Panc1 (cell line): ENCODE measurements around the gene ADIG. TPM values are rescaled to one million over a fixed set of nuclear protein-coding genes. Genes with fewer than 3 reads are reported as not detected.

Experiments
- ATAC-seq: fragments of 200-7000 bp; cut with Tn5 transposase; 2 replicates; pipeline ENCODE4 v1.9.1; 2020; ENCODE audit warnings: mild to moderate bottlenecking, moderate library complexity
- BruUV-seq: library from RNA; stranded (reverse); fragments of 400-500 nt; replicated peaks from 2 replicates; lab custom pipeline; 2021; lab: Mats Ljungman, UMichigan
- CTCF ChIA-PET: fragments of 300-600 bp; sonication (Branson Sonifier 250); formaldehyde crosslinking; loops from one replicate; lab custom pipeline; 2022; ENCODE audit warnings: antibody characterized with exemption; lab: Charles Lee
- POLR2A ChIA-PET: fragments of 300-600 bp; sonication (Branson Sonifier 250); formaldehyde crosslinking; loops from one replicate; lab custom pipeline; 2022; ENCODE audit warnings: antibody characterized with exemption; lab: Charles Lee
- DNase-seq: peaks from one replicate; pipeline ENCODE4 v3.0.0-alpha.2; 2010; ENCODE audit warnings: low read depth, low spot score
- H3K27ac ChIP-seq: 2 replicates; pipeline ENCODE4 v1.5.1; 2011; ENCODE audit warnings: mild to moderate bottlenecking, low read length, inconsistent platforms
- H3K27me3 ChIP-seq: fragments of 200-500 bp; sonication (Bioruptor generic); 2 replicates; pipeline ENCODE4 v1.6.0; 2014; ENCODE audit warnings: low read length, inconsistent platforms; ENCODE audit not compliant: control insufficient read depth, insufficient read depth
- H3K36me3 ChIP-seq: fragments of 200-500 bp; sonication (Bioruptor generic); 2 replicates; pipeline ENCODE4 v1.5.1; 2014; ENCODE audit warnings: inconsistent platforms, mild to moderate bottlenecking, low read length, moderate library complexity; ENCODE audit not compliant: control insufficient read depth, insufficient read depth
- H3K4me1 ChIP-seq: 2 replicates; pipeline ENCODE4 v1.5.1; 2011; ENCODE audit warnings: inconsistent platforms, mild to moderate bottlenecking, low read length, moderate library complexity; ENCODE audit not compliant: control insufficient read depth, insufficient read depth
- H3K4me3 ChIP-seq, 2 experiments: 2 replicates each; pipeline ENCODE4 v1.5.1; 2011 to 2012; ENCODE audit warnings: low read depth in 2 of 2, low read length in 2 of 2, mild to moderate bottlenecking in 2 of 2, inconsistent platforms in 1 of 2, moderate library complexity in 1 of 2
- H3K9me3 ChIP-seq: fragments of 200-500 bp; sonication (Bioruptor generic); 2 replicates; pipeline ENCODE4 v1.5.1; 2014; ENCODE audit warnings: low read depth, mild to moderate bottlenecking, inconsistent platforms, low read length, moderate library complexity; ENCODE audit not compliant: control insufficient read depth, insufficient read depth
- POLR2AphosphoS5 ChIP-seq: IDR thresholded peaks from 2 replicates; pipeline ENCODE4 v1.6.1; 2012; ENCODE audit warnings: mild to moderate bottlenecking, low read depth, low read length, moderate library complexity
- SIN3A ChIP-seq: IDR thresholded peaks from 2 replicates; pipeline ENCODE4 v1.6.1; 2012; ENCODE audit warnings: low read depth, mild to moderate bottlenecking, low read length, moderate library complexity, borderline replicate concordance; ENCODE audit not compliant: insufficient read depth
- TCF7L2 ChIP-seq: IDR thresholded peaks from 2 replicates; pipeline ENCODE4 v1.6.1; 2011; ENCODE audit warnings: mild to moderate bottlenecking, low read depth, low read length, inconsistent platforms
- in situ Hi-C: cut with HindIII; loops from 2 replicates; pipeline ENCODE4 v1.10.0; 2016; ENCODE audit warnings: low sequenced_read_pairs, low pct_unique_long_range_greater_than_20kb
- intact Hi-C: fragments of 100-400 bp; cut with micrococcal nuclease; formaldehyde crosslinking; loops from one replicate; pipeline ENCODE4 v1.10.0; 2022; ENCODE audit not compliant: unreplicated experiment
- total RNA-seq: library from RNA; stranded (reverse); gene quantifications from one replicate; pipeline ENCODE4 v1.2.1, GENCODE V29; 2021; ENCODE audit not compliant: unreplicated experiment
- TF ChIP-seq, protein P1 (sequence below), 2 experiments: IDR thresholded peaks; 2 replicates each; pipeline ENCODE4 v1.6.1; 2011 to 2012; ENCODE audit warnings: low read depth in 2 of 2, control low read depth in 1 of 2, low read length in 1 of 2, mild to moderate bottlenecking in 1 of 2, moderate library complexity in 1 of 2; ENCODE audit not compliant: insufficient read depth in 1 of 2
- TF ChIP-seq, protein P2 (sequence below): fragments of 450-650 bp; IDR thresholded peaks from 2 replicates; pipeline ENCODE4 v1.5.1; 2017; ENCODE audit warnings: mild to moderate bottlenecking

ADIG gene
- total RNA-seq, 1 experiment from 2014 or later = not detected

DNA sequence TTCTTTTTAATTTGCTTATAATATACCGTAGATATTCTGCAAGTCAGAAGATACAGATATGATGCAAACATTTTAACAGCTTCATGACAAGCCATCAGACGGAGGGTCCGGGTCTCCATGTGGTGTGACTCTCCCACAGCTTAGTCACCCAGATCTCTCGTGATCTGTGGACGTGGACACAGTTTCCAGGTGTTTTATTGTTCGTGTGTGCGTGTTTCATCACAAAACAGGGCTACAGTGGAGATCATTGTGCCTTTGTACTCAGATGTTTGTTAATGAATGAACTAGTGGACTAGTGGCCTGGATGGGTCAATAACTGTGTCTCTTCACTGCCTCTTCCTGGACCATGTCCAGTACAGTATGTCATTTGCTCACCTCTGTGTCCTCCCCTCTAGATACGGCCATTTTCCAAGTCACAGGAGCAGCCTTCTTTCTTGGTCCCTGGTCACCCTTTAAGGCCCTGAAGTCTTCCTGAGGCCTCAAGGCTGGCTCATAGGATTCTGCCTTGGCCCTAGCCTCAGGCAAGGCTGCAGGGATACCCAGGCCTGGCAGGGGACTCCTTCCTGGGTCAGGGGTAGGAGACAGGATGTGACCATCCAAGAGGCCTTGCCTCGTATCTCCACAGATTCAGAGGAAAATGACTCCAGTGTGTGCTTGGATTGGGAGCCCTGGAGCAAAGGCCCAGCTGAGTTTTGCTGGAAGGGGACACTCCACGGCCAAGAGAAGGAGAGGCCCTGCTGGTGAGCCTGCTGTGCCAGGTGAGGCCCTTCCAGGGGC lies 4.6 kb downstream of the ADIG start:
- no peak for DNase-seq
- ATAC-seq = no peak
- Histone ChIP-seq H3K4me1 (no peaks in the 10 kb centered on the region), H3K27ac (no peak overlapping the region), H3K36me3 (no peaks in the 10 kb centered on the region), H3K9me3 (no peaks in the 10 kb centered on the region), H3K27me3 (no peaks in the 10 kb centered on the region), H3K4me3 (no peak overlapping the region)
- TF ChIP-seq SIN3A = no peak
- TF ChIP-seq, protein P1, sequence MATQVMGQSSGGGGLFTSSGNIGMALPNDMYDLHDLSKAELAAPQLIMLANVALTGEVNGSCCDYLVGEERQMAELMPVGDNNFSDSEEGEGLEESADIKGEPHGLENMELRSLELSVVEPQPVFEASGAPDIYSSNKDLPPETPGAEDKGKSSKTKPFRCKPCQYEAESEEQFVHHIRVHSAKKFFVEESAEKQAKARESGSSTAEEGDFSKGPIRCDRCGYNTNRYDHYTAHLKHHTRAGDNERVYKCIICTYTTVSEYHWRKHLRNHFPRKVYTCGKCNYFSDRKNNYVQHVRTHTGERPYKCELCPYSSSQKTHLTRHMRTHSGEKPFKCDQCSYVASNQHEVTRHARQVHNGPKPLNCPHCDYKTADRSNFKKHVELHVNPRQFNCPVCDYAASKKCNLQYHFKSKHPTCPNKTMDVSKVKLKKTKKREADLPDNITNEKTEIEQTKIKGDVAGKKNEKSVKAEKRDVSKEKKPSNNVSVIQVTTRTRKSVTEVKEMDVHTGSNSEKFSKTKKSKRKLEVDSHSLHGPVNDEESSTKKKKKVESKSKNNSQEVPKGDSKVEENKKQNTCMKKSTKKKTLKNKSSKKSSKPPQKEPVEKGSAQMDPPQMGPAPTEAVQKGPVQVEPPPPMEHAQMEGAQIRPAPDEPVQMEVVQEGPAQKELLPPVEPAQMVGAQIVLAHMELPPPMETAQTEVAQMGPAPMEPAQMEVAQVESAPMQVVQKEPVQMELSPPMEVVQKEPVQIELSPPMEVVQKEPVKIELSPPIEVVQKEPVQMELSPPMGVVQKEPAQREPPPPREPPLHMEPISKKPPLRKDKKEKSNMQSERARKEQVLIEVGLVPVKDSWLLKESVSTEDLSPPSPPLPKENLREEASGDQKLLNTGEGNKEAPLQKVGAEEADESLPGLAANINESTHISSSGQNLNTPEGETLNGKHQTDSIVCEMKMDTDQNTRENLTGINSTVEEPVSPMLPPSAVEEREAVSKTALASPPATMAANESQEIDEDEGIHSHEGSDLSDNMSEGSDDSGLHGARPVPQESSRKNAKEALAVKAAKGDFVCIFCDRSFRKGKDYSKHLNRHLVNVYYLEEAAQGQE (IDR thresholded peaks at IDR 0.05; ENCODE audit: insufficient read depth in 1 of 2, low read depth in 2 of 2, low read length in 1 of 2) = no peak
- TF ChIP-seq POLR2AphosphoS5 = no peak
- no peak for TF ChIP-seq TCF7L2
- TF ChIP-seq, protein P2, sequence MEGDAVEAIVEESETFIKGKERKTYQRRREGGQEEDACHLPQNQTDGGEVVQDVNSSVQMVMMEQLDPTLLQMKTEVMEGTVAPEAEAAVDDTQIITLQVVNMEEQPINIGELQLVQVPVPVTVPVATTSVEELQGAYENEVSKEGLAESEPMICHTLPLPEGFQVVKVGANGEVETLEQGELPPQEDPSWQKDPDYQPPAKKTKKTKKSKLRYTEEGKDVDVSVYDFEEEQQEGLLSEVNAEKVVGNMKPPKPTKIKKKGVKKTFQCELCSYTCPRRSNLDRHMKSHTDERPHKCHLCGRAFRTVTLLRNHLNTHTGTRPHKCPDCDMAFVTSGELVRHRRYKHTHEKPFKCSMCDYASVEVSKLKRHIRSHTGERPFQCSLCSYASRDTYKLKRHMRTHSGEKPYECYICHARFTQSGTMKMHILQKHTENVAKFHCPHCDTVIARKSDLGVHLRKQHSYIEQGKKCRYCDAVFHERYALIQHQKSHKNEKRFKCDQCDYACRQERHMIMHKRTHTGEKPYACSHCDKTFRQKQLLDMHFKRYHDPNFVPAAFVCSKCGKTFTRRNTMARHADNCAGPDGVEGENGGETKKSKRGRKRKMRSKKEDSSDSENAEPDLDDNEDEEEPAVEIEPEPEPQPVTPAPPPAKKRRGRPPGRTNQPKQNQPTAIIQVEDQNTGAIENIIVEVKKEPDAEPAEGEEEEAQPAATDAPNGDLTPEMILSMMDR = no peak
- CTCF ChIA-PET = no interaction called here
- POLR2A ChIA-PET = no interaction called here
- in situ Hi-C loops (no loop called here), intact Hi-C loops (no loop called here)
- no TSS peak for BruUV-seq

DNA sequence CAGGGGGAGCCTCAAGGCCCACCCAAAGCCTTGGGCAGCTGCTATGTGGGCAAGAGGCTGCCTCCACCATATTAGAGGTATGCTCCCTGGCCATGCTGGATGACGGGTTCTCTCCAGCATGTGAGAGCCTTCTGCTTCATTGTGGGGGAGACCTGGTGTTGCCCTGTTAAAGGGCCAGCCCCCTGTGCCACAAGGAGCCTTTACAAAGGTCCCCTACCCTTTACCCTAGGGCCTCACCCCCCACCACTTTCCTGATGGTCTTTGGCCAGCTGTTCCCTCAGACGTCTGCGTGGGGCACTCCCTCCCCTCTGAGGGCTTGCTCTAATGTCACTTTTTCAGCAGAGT lies 5.2 kb downstream of the ADIG start:
- H3K27me3 ChIP-seq = no peaks in the 10 kb centered on the region
- H3K4me3 ChIP-seq = no peak overlapping the region
- intact Hi-C loops (no loop called here), in situ Hi-C loops (no loop called here)
- no peak overlapping the region for H3K27ac ChIP-seq
- TF ChIP-seq, protein P2 = no peak
- TF ChIP-seq, protein P1 (IDR thresholded peaks at IDR 0.05; ENCODE audit: insufficient read depth in 1 of 2, low read depth in 2 of 2, low read length in 1 of 2) = no peak
- TF ChIP-seq TCF7L2 = no peak
- TF ChIP-seq POLR2AphosphoS5 = no peak
- TF ChIP-seq SIN3A = no peak
- BruUV-seq = no TSS peak
- ChIA-PET POLR2A (no interaction called here), CTCF (no interaction called here)
- no peaks in the 10 kb centered on the region for H3K36me3 ChIP-seq
- ATAC-seq (no peak), DNase-seq (no peak)
- H3K4me1 ChIP-seq = no peaks in the 10 kb centered on the region
- H3K9me3 ChIP-seq = no peaks in the 10 kb centered on the region
